NCI-H1930 (cell line): ENCODE results near the gene PCNX1.

Experiments
- DNase-seq, 2 experiments: peaks; one replicate each; lab custom pipeline; 2025; lab: John Stamatoyannopoulos, UW

Gene PCNX1

GRCh38 chr14:70962935-70963334 lies 55.7 kb downstream of the PCNX1 start:
- DNase-seq: no peak

- no peak for DNase-seq
Observed at GRCh38 chr14:70964492-70964891, 57.2 kb downstream of the PCNX1 start.

- no peak for DNase-seq
Observed at GRCh38 chr14:70971560-70971959, 64.3 kb downstream of the PCNX1 start.

- DNase-seq: peak; percentile 47 to 62
Observed at GRCh38 chr14:70972107-70972976, 65.1 kb downstream of the PCNX1 start.

GRCh38 chr14:70976591-70976990 lies 69.3 kb downstream of the PCNX1 start:
- DNase-seq: no peak

GRCh38 chr14:70981000-70981952 lies 74.0 kb downstream of the PCNX1 start:
- DNase-seq: no peak

- DNase-seq: no peak
Observed at GRCh38 chr14:70982200-70982599, 74.9 kb downstream of the PCNX1 start.

- no peak for DNase-seq
Observed at GRCh38 chr14:70987041-70987440, 79.8 kb downstream of the PCNX1 start.

- DNase-seq: no peak
Observed at GRCh38 chr14:70988452-70988851, 81.2 kb downstream of the PCNX1 start.

GRCh38 chr14:70993931-70994330 lies 86.7 kb downstream of the PCNX1 start:
- DNase-seq: no peak

- DNase-seq: no peak
Observed at GRCh38 chr14:70995211-70995610, 88.0 kb downstream of the PCNX1 start.

- DNase-seq: no peak
Observed at GRCh38 chr14:70995671-70996070, 88.4 kb downstream of the PCNX1 start.

GRCh38 chr14:70999117-70999516 lies 91.9 kb downstream of the PCNX1 start:
- DNase-seq: no peak

- no peak for DNase-seq
Observed at GRCh38 chr14:71000091-71000490, 92.8 kb downstream of the PCNX1 start.

GRCh38 chr14:71001742-71002141 lies 94.5 kb downstream of the PCNX1 start:
- no peak for DNase-seq

- DNase-seq: no peak
Observed at GRCh38 chr14:71003156-71003555, 95.9 kb downstream of the PCNX1 start.

- DNase-seq: no peak
Observed at GRCh38 chr14:71004481-71004880, 97.2 kb downstream of the PCNX1 start.

GRCh38 chr14:71005076-71005475 lies 97.8 kb downstream of the PCNX1 start:
- DNase-seq: no peak

GRCh38 chr14:71006200-71006563 lies 98.9 kb downstream of the PCNX1 start:
- no peak for DNase-seq

- no peak for DNase-seq
Observed at GRCh38 chr14:71011479-71011878, 104.2 kb downstream of the PCNX1 start.

- DNase-seq: no peak
Observed at GRCh38 chr14:71012888-71013287, 105.6 kb downstream of the PCNX1 start.

GRCh38 chr14:71013551-71014192 lies 106.4 kb downstream of the PCNX1 start:
- no peak for DNase-seq
